ENCODE measurements around the gene NUP210.

NUP210 gene

GRCh38 chr3:13427662-13428603 is 7.8 kb upstream of the NUP210 start:
- TF ChIP-seq TAF1 (IDR thresholded peaks at IDR 0.05; ENCODE audit: borderline replicate concordance, low read depth, low read length) (no peak), POLR2A (IDR thresholded peaks at IDR 0.05; ENCODE audit: low read depth, low read length) (no peak), POLR2AphosphoS5 (IDR thresholded peaks at IDR 0.05; ENCODE audit: low read depth, low read length) (no peak)
- FAIRE-seq (peak; percentile 46), DNase-seq (ENCODE audit: insufficient read length) (no peak)

- DNase-seq (ENCODE audit: insufficient read length) = no peak
- TF ChIP-seq TAF1 (IDR thresholded peaks at IDR 0.05; ENCODE audit: borderline replicate concordance, low read depth, low read length) (no peak), POLR2A (IDR thresholded peaks at IDR 0.05; ENCODE audit: low read depth, low read length) (no peak), POLR2AphosphoS5 (IDR thresholded peaks at IDR 0.05; ENCODE audit: low read depth, low read length) (no peak)
- FAIRE-seq = no peak
Measured at GRCh38 chr3:13426591-13426990, 6.5 kb upstream of the NUP210 start.

- no peak for FAIRE-seq
- no peak for DNase-seq (ENCODE audit: insufficient read length)
Measured at GRCh38 chr3:13425689-13426088, 5.6 kb upstream of the NUP210 start.

GRCh38 chr3:13424865-13425617 is 4.9 kb upstream of the NUP210 start:
- TF ChIP-seq TAF1 (IDR thresholded peaks at IDR 0.05; ENCODE audit: borderline replicate concordance, low read depth, low read length) (no peak), POLR2AphosphoS5 (IDR thresholded peaks at IDR 0.05; ENCODE audit: low read depth, low read length) (no peak), POLR2A (IDR thresholded peaks at IDR 0.05; ENCODE audit: low read depth, low read length) (no peak)
- DNase-seq (ENCODE audit: insufficient read length) (no peak), FAIRE-seq (no peak)

More at GRCh38 chr3:13425689-13426088, 5.6 kb upstream of the NUP210 start:
- TF ChIP-seq TAF1 (IDR thresholded peaks at IDR 0.05; ENCODE audit: borderline replicate concordance, low read depth, low read length) = no peak
- no peak for TF ChIP-seq POLR2AphosphoS5 (IDR thresholded peaks at IDR 0.05; ENCODE audit: low read depth, low read length)
- no peak for TF ChIP-seq POLR2A (IDR thresholded peaks at IDR 0.05; ENCODE audit: low read depth, low read length)

GRCh38 chr3:13424141-13424844 is 4.2 kb upstream of the NUP210 start:
- DNase-seq (ENCODE audit: insufficient read length) (no peak), FAIRE-seq (no peak)
- TF ChIP-seq TAF1 (IDR thresholded peaks at IDR 0.05; ENCODE audit: borderline replicate concordance, low read depth, low read length) (no peak), POLR2A (IDR thresholded peaks at IDR 0.05; ENCODE audit: low read depth, low read length) (no peak), POLR2AphosphoS5 (IDR thresholded peaks at IDR 0.05; ENCODE audit: low read depth, low read length) (no peak)

GRCh38 chr3:13420831-13421765 is 976 bp upstream of the NUP210 start:
- DNase-seq (ENCODE audit: insufficient read length) = peak; percentile 52
- TF ChIP-seq TAF1 (IDR thresholded peaks at IDR 0.05; ENCODE audit: borderline replicate concordance, low read depth, low read length) (no peak), POLR2A (IDR thresholded peaks at IDR 0.05; ENCODE audit: low read depth, low read length) (peak; percentile 30; the same call in 1 of the 2 replicates)
- FAIRE-seq = peak; percentile 87

GRCh38 chr3:13419505-13420044 is 547 bp downstream of the NUP210 start:
- DNase-seq (ENCODE audit: insufficient read length) (peak; percentile 53), FAIRE-seq (peak; percentile 46)
- TF ChIP-seq TAF1 (IDR thresholded peaks at IDR 0.05; ENCODE audit: borderline replicate concordance, low read depth, low read length) (no peak), POLR2AphosphoS5 (IDR thresholded peaks at IDR 0.05; ENCODE audit: low read depth, low read length) (no peak), POLR2A (IDR thresholded peaks at IDR 0.05; ENCODE audit: low read depth, low read length) (no peak)

GRCh38 chr3:13417166-13417947 is 2.8 kb downstream of the NUP210 start:
- TF ChIP-seq POLR2A (IDR thresholded peaks at IDR 0.05; ENCODE audit: low read depth, low read length) (no peak), TAF1 (IDR thresholded peaks at IDR 0.05; ENCODE audit: borderline replicate concordance, low read depth, low read length) (no peak), POLR2AphosphoS5 (IDR thresholded peaks at IDR 0.05; ENCODE audit: low read depth, low read length) (no peak)
- DNase-seq (ENCODE audit: insufficient read length) (no peak), FAIRE-seq (no peak)

- TF ChIP-seq POLR2A (IDR thresholded peaks at IDR 0.05; ENCODE audit: low read depth, low read length) (no peak; the same call in 1 of the 2 replicates), TAF1 (IDR thresholded peaks at IDR 0.05; ENCODE audit: borderline replicate concordance, low read depth, low read length) (no peak), POLR2AphosphoS5 (IDR thresholded peaks at IDR 0.05; ENCODE audit: low read depth, low read length) (no peak)
- DNase-seq (ENCODE audit: insufficient read length) (no peak), FAIRE-seq (no peak)
Measured at GRCh38 chr3:13415997-13416793, 3.9 kb downstream of the NUP210 start.

Data from GM12892 (cell line).